Brain pericyte (primary cell): ENCODE data around the gene CRAMP1.

Experiments used
- DNase-seq: peaks from one replicate; pipeline ENCODE4 v3.0.0-alpha.2; 2012; ENCODE audit warnings: low read depth, low spot score

The CRAMP1 gene

GRCh38 chr16:1635070-1635469, 22.9 kb downstream of the CRAMP1 start:
- DNase-seq = no peak

DNA sequence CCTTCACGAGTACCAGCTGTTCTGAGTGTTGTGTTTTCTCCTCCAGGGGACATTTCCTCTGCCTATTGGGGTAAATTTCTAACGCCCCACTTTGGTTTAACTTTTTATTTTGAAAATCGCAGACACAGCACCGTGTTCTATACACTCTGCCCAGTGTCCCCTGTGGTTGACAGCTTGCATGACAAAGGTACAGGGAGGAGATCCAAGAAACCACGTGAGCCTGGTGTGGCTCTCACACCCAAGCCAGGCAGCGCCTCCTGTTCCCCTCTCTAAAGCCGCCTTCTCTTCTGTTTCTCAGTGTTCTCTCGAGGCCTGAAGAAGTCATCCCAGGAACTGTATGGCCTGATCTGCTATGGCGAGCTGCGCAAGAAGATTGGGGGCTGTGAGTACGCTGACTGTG, 25.4 kb downstream of the CRAMP1 start:
- no peak for DNase-seq

DNA sequence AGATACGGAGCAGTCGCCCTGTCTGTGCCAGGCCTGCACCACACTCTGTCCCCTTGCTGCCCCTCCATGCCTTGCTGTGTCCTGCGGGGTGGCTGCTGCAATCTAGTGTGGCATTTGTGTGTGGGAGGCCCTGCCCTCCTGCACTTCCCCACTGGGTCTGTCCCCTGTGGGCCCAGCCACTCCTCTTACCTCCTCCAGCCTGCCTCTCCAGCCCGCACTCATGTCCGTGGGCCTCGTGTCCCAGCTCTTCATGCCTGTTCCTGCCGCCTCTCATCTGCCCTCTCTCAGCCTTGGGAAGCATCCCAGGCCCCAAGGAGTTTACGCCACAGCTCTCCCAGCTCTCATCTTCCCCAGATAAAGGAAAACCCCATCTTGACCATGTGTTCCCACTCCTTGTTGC, 26.6 kb downstream of the CRAMP1 start:
- DNase-seq = no peak

DNA sequence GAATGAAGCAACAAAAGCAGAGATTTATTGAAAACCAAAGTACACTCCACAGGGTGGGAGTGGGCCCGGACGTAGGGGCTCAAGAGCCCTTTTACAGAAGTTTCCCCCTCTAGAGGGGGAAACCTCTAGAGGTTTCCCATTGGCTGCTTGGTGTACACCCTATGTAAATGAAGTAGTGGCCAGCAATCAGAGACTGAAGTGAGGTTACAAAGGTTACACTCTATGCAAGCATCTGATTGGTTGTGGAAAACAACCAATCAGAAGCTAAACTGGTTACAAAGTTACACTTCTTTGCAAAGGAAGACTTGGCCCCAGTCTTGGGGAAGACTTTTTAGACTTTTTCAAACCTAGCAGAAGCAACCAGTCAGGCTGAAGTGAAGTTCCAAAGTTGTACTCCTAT, 27.1 kb downstream of the CRAMP1 start:
- DNase-seq = no peak

GRCh38 chr16:1639860-1640259, 27.7 kb downstream of the CRAMP1 start:
- no peak for DNase-seq

DNA sequence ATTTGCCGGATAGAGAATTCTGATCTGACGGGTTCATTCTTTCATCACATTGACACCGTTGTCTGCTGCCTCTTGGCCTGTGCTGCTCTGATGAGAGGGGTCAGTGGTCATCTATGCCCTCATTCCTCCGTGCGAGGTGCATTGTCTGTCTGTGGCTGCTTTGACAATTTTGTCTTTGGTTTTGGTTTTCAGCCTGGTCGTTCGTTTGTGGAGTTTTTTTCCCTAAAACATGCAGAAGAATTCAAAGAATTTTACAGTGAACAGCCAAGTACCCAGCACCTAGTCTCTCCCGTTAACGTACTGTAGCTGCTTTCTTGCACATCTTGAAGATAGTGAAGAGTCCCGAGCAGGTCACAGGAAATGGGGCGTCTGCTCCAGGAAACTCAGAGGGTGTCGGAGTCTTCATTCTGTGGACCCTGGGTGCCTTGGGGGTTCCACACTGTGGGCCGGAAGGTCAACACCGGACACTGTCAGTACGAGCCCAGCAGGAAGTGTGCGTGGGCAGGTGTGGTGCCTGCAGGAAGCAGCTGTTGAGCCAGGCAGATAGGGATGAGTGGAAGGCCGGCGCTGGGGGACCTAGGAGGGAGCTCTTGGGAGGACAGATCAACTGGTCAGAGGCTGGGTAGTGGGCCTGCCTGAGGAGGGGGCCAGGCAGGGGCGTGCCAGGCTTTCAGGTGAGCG, 28.2 kb downstream of the CRAMP1 start:
- DNase-seq = no peak

DNA sequence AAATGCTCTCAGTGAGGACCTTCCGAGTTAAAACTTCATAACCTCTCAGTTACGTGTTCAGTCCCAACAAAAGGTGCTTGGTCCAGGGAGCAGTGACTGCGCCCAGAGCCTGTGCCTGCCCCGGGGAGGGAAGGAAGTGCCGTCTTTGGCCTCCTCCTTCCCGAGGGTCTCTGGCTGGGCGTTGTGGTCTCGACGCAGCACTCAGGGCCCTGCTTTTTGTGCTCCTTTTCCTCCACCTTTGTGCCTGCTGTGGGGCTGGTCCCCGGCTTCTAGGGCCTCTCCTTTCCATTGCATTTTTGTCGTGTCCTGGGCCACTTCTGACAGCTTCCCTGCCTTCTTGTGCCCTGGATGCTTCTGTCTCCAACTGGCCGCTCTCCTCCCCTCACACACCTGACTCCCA, 29.1 kb downstream of the CRAMP1 start:
- no peak for DNase-seq

DNA sequence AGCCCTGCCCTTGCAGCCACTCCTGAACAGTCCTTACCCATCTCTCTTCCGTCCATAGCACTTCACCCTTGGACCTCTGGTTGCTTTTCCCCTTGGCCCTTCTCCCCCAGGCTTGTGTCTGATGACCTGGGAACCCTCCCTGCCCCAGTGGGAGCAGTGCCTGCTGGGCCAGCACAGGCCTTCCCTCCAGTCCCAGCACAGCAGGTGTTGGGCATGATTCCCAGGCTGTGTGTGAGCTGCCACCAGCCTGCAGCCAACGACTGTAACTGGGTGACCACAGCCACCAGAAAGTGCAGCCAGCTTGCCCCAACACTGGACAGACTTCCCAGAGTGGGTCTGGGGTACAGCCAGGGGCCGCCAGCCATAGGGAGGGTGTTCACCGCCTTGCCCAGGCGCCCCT, 30.0 kb downstream of the CRAMP1 start:
- DNase-seq = no peak

GRCh38 chr16:1642753-1643152, 30.6 kb downstream of the CRAMP1 start:
- DNase-seq = no peak

DNA sequence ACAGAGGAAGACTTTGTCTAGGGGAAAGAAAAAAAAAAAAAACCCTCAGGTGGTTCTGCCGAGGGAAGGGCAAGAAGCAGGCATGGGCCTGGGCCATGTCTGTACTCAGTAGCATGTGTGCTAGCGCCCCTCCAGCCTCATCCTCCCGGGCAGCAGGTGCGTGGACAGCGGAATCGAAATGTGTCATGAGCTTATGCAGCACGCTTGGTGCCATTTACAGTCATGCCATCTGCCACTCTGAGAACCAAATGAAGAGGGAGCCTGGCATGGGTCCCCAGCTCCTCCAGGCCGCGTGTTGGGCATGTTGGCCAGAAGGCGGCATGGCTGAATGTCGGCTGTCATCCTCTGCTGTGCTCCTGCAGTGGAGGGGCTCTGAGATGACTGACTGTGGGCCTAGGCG, 31.4 kb downstream of the CRAMP1 start:
- DNase-seq = no peak

DNA sequence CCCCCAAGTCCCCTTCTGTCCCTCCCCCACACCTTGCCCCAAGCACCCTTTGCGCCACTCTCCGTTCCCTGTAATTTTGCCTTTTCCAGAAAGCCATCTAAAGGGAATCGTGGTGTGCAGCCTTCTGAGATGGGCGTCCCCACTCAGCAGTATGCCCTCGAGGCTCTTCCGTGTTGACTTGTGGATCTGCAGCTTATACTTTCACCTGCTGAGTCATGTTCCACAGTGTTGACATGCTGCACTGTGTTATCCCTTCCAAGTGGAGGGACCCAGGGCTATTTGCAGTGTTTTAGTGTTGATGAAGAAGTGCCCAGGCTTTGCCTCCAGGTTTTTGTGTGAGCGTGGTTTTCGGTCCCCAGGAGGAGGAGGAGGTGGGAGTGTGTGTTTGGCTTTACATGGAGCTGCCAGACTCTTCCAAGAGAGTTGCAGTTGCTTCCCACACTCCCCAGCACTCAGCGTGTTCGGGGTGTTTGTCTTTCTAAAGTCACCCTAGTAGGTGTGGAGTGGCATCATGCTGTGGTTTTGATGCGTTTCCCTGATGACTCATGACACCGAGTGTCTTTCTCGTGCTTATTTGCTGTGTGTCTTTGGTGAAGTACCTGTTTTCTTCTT, 33.9 kb downstream of the CRAMP1 start:
- no peak for DNase-seq

DNA sequence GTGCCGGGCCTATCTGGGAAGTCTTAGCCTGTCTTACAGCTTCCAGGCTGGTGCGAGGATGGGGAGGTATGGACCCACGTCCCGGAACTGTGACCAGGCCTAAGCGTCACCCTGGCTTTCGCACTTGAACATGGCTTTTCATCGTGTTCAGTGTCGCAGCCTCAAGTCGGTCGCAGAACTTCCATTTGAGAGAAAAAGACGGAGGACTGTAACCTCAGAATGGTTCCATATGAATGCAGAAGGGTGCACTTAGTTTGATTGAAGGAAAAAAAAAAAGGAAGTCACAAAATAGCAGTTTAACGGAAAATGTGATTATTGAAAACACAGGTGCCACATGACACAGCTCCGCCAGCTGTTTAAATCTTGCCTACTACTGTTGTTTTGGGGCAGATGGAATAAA, 35.7 kb downstream of the CRAMP1 start:
- DNase-seq = no peak

DNA sequence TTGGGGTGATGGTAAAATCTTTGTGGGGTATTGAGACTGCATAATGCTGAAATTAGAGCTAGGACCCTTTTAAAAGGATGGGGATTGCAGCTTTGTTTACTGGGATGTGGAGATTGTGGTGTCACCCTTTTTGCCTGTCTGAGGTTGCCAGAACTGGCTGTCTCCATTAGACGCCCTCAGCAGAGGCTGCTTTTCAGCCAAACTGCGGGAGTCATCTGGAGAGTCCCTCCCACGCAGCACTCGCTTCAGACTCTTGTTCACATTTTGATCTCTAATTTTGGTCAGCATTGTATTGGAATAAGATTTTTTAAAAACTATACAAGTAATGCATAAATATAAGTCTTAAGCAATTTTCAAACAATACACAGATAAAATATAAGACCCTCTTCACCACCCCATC, 38.0 kb downstream of the CRAMP1 start:
- no peak for DNase-seq

DNA sequence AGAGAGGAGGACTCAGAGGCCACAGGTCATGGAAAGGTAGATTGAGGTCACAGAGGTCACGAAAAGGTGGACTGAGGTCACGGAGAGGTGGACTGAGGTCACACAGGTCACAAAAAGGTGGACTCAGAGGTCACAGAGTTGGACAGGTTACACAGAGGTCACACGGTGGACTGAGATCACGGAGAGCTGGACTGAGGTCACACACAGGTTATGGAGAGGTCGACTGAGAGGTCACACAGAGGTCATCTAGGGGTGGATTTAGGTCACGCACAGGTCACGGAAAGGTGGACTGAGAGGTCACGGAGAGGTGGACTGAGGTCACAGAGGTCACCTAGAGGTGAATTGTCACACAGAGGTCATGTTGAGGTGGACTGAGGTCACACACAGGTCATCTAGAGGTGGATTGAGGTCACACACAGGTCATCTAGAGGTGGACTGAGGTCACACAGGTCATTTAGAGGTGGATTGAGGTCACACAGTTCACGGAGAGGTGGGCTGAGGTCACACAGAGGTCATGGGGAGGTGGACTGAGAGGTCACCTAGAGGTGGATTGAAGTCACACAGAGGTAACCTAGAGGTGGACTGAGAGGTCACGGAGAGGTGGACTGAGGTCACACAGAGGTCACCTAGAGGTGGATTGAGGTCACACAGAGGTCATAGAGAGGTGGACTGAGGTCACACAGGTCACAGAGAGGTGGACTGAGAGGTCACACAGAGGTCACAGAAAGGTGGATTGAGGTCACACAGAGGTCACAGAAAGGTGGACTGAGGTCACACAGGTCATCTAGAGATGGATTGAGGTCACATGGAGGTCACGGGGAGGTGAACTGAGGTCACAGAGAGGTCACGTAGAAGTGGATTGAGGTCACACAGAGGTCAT, 39.2 kb downstream of the CRAMP1 start:
- DNase-seq = peak; percentile 38

- no peak for DNase-seq
These were observed 39.8 kb downstream of the CRAMP1 start for GRCh38 chr16:1651974-1652312.

GRCh38 chr16:1653023-1653422, 40.9 kb downstream of the CRAMP1 start:
- DNase-seq = no peak

- no peak for DNase-seq
These were observed 42.5 kb downstream of the CRAMP1 start for GRCh38 chr16:1654505-1655268.

GRCh38 chr16:1655269-1655807, 43.2 kb downstream of the CRAMP1 start:
- no peak for DNase-seq

- no peak for DNase-seq
These were observed 44.0 kb downstream of the CRAMP1 start for GRCh38 chr16:1655909-1656807.

GRCh38 chr16:1656808-1657617, 44.9 kb downstream of the CRAMP1 start:
- no peak for DNase-seq
